Uterus (tissue), 4 donors: Measurements from ENCODE around the gene ABCC4. TPM values are rescaled to one million over a fixed set of nuclear protein-coding genes. Genes with fewer than 3 reads are reported as not detected.

Experiments used
- DNase-seq, 2 donors: peaks; one replicate each; pipeline ENCODE4 v3.0.0-alpha.2; 2019 to 2020
- H3K27ac ChIP-seq, 2 donors: fragments of 200-600 bp; sonication (generic); 1 replicate in 1 of 2; 2 replicates in 1 of 2; pipeline ENCODE4 v1.5.1; 2016 to 2018
- H3K27me3 ChIP-seq, 2 donors: fragments of 200-600 bp; sonication (generic); one replicate each; pipeline ENCODE4 v1.5.1; 2018 to 2019; ENCODE audit warnings: control low read depth in 1 of 2
- H3K36me3 ChIP-seq, 2 donors: fragments of 200-600 bp; sonication (generic); one replicate each; pipeline ENCODE4 v1.5.1; 2019; ENCODE audit warnings: control low read depth in 1 of 2
- H3K4me1 ChIP-seq, 2 donors: fragments of 200-600 bp; sonication (generic); one replicate each; pipeline ENCODE4 v1.5.1; 2018 to 2019; ENCODE audit warnings: control low read depth in 1 of 2
- H3K4me3 ChIP-seq, 2 donors: fragments of 200-600 bp; sonication (generic); 1 replicate in 1 of 2; 2 replicates in 1 of 2; pipeline ENCODE4 v1.5.1; 2018 to 2019; ENCODE audit warnings: mild to moderate bottlenecking in 1 of 2
- H3K9me3 ChIP-seq, 2 donors: fragments of 200-600 bp; sonication (generic); one replicate each; pipeline ENCODE4 v1.5.1; 2019; ENCODE audit warnings: control low read depth in 1 of 2
- POLR2A ChIP-seq, 2 donors: fragments of 450-650 bp; IDR thresholded peaks; one replicate each; pipeline ENCODE4 v1.6.1; 2016; ENCODE audit warnings: antibody characterized with exemption in 2 of 2, mild to moderate bottlenecking in 1 of 2, moderate library complexity in 1 of 2
- intact Hi-C: fragments of 100-400 bp; cut with DNase I; formaldehyde crosslinking; loops from one replicate; pipeline ENCODE4 v1.15.1; 2023; ENCODE audit warnings: low total_unique reads
- total RNA-seq, 4 donors: library from RNA; depleted of rRNA in 3 of 4; stranded (reverse); fragments of >200 nt in 3 of 4; gene quantifications; one replicate each; pipeline versions ENCODE4 v1.1.0 to v1.2.4, GENCODE V29; 2014 to 2023
- TF ChIP-seq, protein P1 (sequence below), 4 experiments: fragments of 200-600 bp in 2 of 4; fragments of 450-650 bp in 2 of 4; sonication (generic) in 2 of 4; IDR thresholded peaks; one replicate each; pipeline ENCODE4 v1.5.1; 2016 to 2019; ENCODE audit warnings: antibody characterized with exemption in 4 of 4, mild to moderate bottlenecking in 2 of 4, moderate library complexity in 1 of 4
- donor health status: DM: yes; HTN: yes; CAD: no.

ABCC4 gene
- total RNA-seq, 4 donors from 2014 or later: 13.8 to 37.7 (median 25.3) TPM

- TF ChIP-seq, protein P1, sequence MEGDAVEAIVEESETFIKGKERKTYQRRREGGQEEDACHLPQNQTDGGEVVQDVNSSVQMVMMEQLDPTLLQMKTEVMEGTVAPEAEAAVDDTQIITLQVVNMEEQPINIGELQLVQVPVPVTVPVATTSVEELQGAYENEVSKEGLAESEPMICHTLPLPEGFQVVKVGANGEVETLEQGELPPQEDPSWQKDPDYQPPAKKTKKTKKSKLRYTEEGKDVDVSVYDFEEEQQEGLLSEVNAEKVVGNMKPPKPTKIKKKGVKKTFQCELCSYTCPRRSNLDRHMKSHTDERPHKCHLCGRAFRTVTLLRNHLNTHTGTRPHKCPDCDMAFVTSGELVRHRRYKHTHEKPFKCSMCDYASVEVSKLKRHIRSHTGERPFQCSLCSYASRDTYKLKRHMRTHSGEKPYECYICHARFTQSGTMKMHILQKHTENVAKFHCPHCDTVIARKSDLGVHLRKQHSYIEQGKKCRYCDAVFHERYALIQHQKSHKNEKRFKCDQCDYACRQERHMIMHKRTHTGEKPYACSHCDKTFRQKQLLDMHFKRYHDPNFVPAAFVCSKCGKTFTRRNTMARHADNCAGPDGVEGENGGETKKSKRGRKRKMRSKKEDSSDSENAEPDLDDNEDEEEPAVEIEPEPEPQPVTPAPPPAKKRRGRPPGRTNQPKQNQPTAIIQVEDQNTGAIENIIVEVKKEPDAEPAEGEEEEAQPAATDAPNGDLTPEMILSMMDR (IDR thresholded peaks at IDR 0.05): no peak
- no peak for TF ChIP-seq POLR2A (IDR thresholded peaks at IDR 0.05)
- Histone ChIP-seq H3K9me3 (no peaks in the 10 kb centered on the region), H3K36me3 (no peaks in the 10 kb centered on the region), H3K4me1 (no peaks in the 10 kb centered on the region), H3K4me3 (no peak overlapping the region), H3K27me3 (no peaks in the 10 kb centered on the region), H3K27ac (no peak overlapping the region)
- intact Hi-C loops: no loop called here
- no peak for DNase-seq
These were observed 261.8 kb downstream of the ABCC4 start for GRCh38 chr13:95039415-95039814.

DNA sequence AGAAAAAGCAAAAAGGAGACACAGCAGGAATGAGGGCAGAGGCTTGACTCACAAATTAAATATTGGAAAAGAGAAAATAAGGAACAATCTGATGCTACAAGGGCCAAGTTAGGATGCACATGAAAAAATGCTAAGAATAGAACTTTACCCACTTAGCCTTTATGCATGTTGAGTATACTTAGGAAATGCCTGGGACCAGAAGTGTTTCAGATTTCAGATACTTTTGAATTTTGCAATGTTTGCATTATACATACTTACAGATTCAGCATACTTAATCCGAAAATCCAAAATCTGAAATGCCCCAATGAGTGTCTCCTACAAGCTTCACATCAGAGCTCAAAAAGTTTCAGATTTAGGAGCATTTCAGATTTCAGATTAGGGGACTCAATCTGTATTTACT lies 262.3 kb downstream of the ABCC4 start:
- Histone ChIP-seq H3K27ac (no peak overlapping the region), H3K27me3 (no peaks in the 10 kb centered on the region), H3K9me3 (no peaks in the 10 kb centered on the region), H3K36me3 (no peaks in the 10 kb centered on the region), H3K4me1 (no peaks in the 10 kb centered on the region), H3K4me3 (no peak overlapping the region)
- DNase-seq: no peak
- TF ChIP-seq POLR2A (IDR thresholded peaks at IDR 0.05): no peak
- TF ChIP-seq, protein P1 (IDR thresholded peaks at IDR 0.05): no peak
- intact Hi-C loops: no loop called here

- no peak for DNase-seq
- H3K4me1 ChIP-seq: no peaks in the 10 kb centered on the region
- no peaks in the 10 kb centered on the region for H3K36me3 ChIP-seq
- TF ChIP-seq, protein P1 (IDR thresholded peaks at IDR 0.05): no peak
- TF ChIP-seq POLR2A (IDR thresholded peaks at IDR 0.05): no peak
- H3K9me3 ChIP-seq: no peaks in the 10 kb centered on the region
- no peak overlapping the region for H3K27ac ChIP-seq
- no peak overlapping the region for H3K4me3 ChIP-seq
- no peaks in the 10 kb centered on the region for H3K27me3 ChIP-seq
- intact Hi-C loops: no loop called here
These were observed 265.7 kb downstream of the ABCC4 start for GRCh38 chr13:95035311-95036109.

GRCh38 chr13:95033890-95034289 lies 267.4 kb downstream of the ABCC4 start:
- intact Hi-C loops: no loop called here
- Histone ChIP-seq H3K4me3 (no peak overlapping the region), H3K27ac (no peak overlapping the region), H3K36me3 (no peaks in the 10 kb centered on the region), H3K4me1 (no peaks in the 10 kb centered on the region), H3K9me3 (no peaks in the 10 kb centered on the region), H3K27me3 (no peaks in the 10 kb centered on the region)
- DNase-seq: no peak
- no peak for TF ChIP-seq POLR2A (IDR thresholded peaks at IDR 0.05)
- TF ChIP-seq, protein P1 (IDR thresholded peaks at IDR 0.05): no peak

DNA sequence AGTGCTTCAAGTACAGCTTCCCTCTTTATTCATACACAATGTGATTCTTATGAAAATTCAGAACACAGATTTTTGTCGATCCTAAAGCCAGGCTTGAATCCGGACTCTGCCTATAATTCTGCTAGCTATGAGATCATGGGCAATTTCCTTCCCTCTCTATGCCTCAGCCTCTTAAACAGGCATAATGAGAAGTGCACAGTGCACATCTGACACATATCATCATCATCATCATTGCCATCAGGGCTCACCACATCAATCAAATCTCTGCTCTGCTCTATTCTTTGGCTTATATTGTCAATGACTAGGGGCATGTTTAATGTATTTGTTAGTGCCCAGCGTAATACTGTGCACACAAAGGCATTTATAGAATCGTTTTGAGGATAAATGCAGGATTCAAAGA lies 269.1 kb downstream of the ABCC4 start:
- TF ChIP-seq, protein P1 (IDR thresholded peaks at IDR 0.05): no peak
- no peak for TF ChIP-seq POLR2A (IDR thresholded peaks at IDR 0.05)

More for the DNA sequence above, 269.1 kb downstream of the ABCC4 start:
- Histone ChIP-seq H3K4me3 (no peak overlapping the region), H3K27me3 (no peaks in the 10 kb centered on the region), H3K27ac (no peak overlapping the region), H3K9me3 (no peaks in the 10 kb centered on the region), H3K36me3 (no peaks in the 10 kb centered on the region), H3K4me1 (no peaks in the 10 kb centered on the region)
- intact Hi-C loops: no loop called here
- DNase-seq: no peak
